Liver (tissue), 3 donors: ENCODE results near the gene IFRD2.

Source experiments
- ATF3 ChIP-seq: IDR thresholded peaks from 2 replicates; pipeline ENCODE4 v1.6.1; 2016; ENCODE audit warnings: antibody characterized with exemption
- CTCF ChIP-seq: fragments of 150-350 bp; IDR thresholded peaks from 2 replicates; pipeline ENCODE4 v1.5.1; 2017; ENCODE audit warnings: improper control_type of control experiment, low read depth, low read length; ENCODE audit not compliant: missing input control
- GABPA ChIP-seq, 2 donors: IDR thresholded peaks in 1 of 2; conservative IDR thresholded peaks in 1 of 2; 2 replicates each; pipeline ENCODE4 v1.6.1; 2016; ENCODE audit warnings: antibody characterized with exemption in 2 of 2, mild to moderate bottlenecking in 1 of 2, moderate library complexity in 1 of 2
- MAX ChIP-seq: IDR thresholded peaks from 2 replicates; pipeline ENCODE4 v1.6.1; 2016; ENCODE audit warnings: antibody characterized with exemption
- NR2F2 ChIP-seq: IDR thresholded peaks from 2 replicates; pipeline ENCODE4 v1.6.1; 2016; ENCODE audit warnings: antibody characterized with exemption
- RAD21 ChIP-seq, 2 donors: IDR thresholded peaks; 2 replicates each; pipeline ENCODE4 v1.6.1; 2016; ENCODE audit warnings: antibody characterized with exemption in 2 of 2, mild to moderate bottlenecking in 2 of 2
- REST ChIP-seq: IDR thresholded peaks from 2 replicates; pipeline ENCODE4 v1.6.1; 2016; ENCODE audit warnings: antibody characterized with exemption, mild to moderate bottlenecking
- SP1 ChIP-seq: IDR thresholded peaks from 2 replicates; pipeline ENCODE4 v1.6.1; 2018; ENCODE audit warnings: antibody characterized with exemption, mild to moderate bottlenecking
- TAF1 ChIP-seq: conservative IDR thresholded peaks from 2 replicates; pipeline ENCODE4 v1.6.1; 2016; ENCODE audit warnings: antibody characterized with exemption, mild to moderate bottlenecking
- YY1 ChIP-seq: IDR thresholded peaks from 2 replicates; pipeline ENCODE4 v1.6.1; 2016; ENCODE audit warnings: antibody characterized with exemption, mild to moderate bottlenecking
- ZBTB33 ChIP-seq: IDR thresholded peaks from 2 replicates; pipeline ENCODE4 v1.6.1; 2016; ENCODE audit warnings: antibody characterized with exemption
- donor health status: healthy.
- donor health status: healthy.

GRCh38 chr3:50336452-50337174 lies 44.4 kb upstream of the IFRD2 start:
- no peak for TF ChIP-seq CTCF
- TF ChIP-seq SP1, result no peak
- TF ChIP-seq YY1, result no peak
- TF ChIP-seq NR2F2, result no peak
- no peak for TF ChIP-seq ZBTB33
- no peak for TF ChIP-seq REST
- TF ChIP-seq RAD21 (IDR thresholded peaks at IDR 0.05), result no peak
- TF ChIP-seq MAX, result no peak
- TF ChIP-seq TAF1, result no peak
- TF ChIP-seq GABPA (IDR thresholded peaks at IDR 0.05 in 1 of 2, conservative IDR thresholded peaks at IDR 0.05 in 1 of 2), result no peak
- TF ChIP-seq ATF3, result no peak
